ENCODE measurements around the gene MAST3. TPM values are rescaled to one million over a fixed set of nuclear protein-coding genes. Genes with fewer than 3 reads are reported as not detected.

MAST3 gene
- total and polyA plus RNA-seq, 2 of the 8 experiments (the other 6 are each of a cell fraction or from before 2014, with no cell fraction given): 3.4 to 9.0 TPM

DNA sequence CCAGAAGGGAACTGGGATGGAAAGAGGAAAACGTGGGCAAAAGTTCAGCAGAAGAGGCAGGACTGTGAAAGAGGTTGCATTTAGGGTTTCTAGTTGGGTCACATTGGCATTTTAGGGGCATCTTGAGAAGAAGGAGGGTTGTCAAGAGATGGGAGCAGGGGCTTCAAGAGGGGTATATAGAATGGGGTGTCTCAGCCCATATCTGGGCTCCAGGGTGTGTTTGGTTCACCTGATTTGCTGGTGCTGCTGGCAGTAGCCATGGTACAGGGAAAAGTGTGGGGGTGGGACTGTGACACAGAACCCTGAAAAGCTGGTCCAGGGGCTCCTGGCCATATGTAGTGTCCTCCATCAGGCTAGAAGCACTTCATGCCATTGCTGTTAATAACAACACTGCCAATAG lies 22.5 kb downstream of the MAST3 start:
- POLR2A ChIA-PET (ENCODE audit: partially characterized antibody): interaction anchor here (0.7 to 1.8 kb wide), 5 partner anchors 10 to 161 kb away, joined by 3 to 6 read pairs (median 4); partner anchors contain the start of gene JUND
- TF ChIP-seq CBX8 (IDR thresholded peaks at IDR 0.05; ENCODE audit: borderline replicate concordance, low read depth, low read length) (no peak), CHD2 (IDR thresholded peaks at IDR 0.05; ENCODE audit: low read length) (no peak)

More for the DNA sequence above, 22.5 kb downstream of the MAST3 start:
- Histone ChIP-seq H3K27me3 (replicated peaks in 1 of 4; ENCODE audit: control insufficient read depth in 3 of 4, extremely low read depth in 1 of 4, insufficient read depth in 3 of 4, low read length in 3 of 4) (peaks cover 0 to 3% (median 1%) of the 10 kb centered on the region in 4 experiments; a peak in 1 of 7 replicates), H3K14ac (ENCODE audit: insufficient read length) (no peak overlapping the region), H3K36me3 (ENCODE audit: control insufficient read depth in 2 of 4, insufficient read depth in 4 of 4, low read length in 3 of 4) (peaks cover 2 to 10% (median 5%) of the 10 kb centered on the region in 4 experiments; a peak in 5 of 8 replicates), H3K79me1 (ENCODE audit: low read depth, low read length) (peaks cover 7% of the 10 kb centered on the region; the same call in 1 of the 2 replicates), H3K4ac (replicated peaks; ENCODE audit: insufficient read length, low read depth, low read length) (no peak overlapping the region), H2BK15ac (ENCODE audit: low read length) (no peak overlapping the region), H2BK20ac (ENCODE audit: low read length) (no peak overlapping the region), H2BK120ac (replicated peaks; ENCODE audit: low read depth, low read length) (no peak overlapping the region), H3K9ac (replicated peaks in 1 of 4; ENCODE audit: extremely low read depth in 1 of 4, low read depth in 3 of 4, low read length in 3 of 4) (no peak overlapping the region; a peak in 1 of 7 replicates), H3K56ac (replicated peaks; ENCODE audit: insufficient read length, low read depth, low read length) (no peak overlapping the region), H3K9me3 (ENCODE audit: insufficient read depth in 2 of 2, low read depth in 1 of 2, low read length in 1 of 2) (no peaks in the 10 kb centered on the region), H2BK12ac (ENCODE audit: low read depth, low read length) (no peak overlapping the region), H4K5ac (ENCODE audit: insufficient read length, low read depth, low read length) (no peak overlapping the region), H3K18ac (ENCODE audit: extremely low read depth, low read length) (no peak overlapping the region), H4K8ac (ENCODE audit: extremely low read depth, insufficient read depth, low read length) (no peak overlapping the region), H3K4me3 (ENCODE audit: extremely low read depth in 1 of 4, insufficient read depth in 2 of 4, low read depth in 3 of 4, low read length in 4 of 4) (no peak overlapping the region), H3K4me1 (replicated peaks in 1 of 4; ENCODE audit: control insufficient read depth in 3 of 4, insufficient read depth in 4 of 4, low read length in 3 of 4) (peaks cover 3 to 21% (median 8%) of the 10 kb centered on the region in 4 experiments), H3K23ac (ENCODE audit: insufficient read length) (no peak overlapping the region), H3K4me2 (ENCODE audit: insufficient read depth in 1 of 2, low read depth in 2 of 2, low read length in 2 of 2) (no peak overlapping the region), H3K79me2 (ENCODE audit: control insufficient read depth in 1 of 2, insufficient read depth in 2 of 2, low read length in 2 of 2) (peaks cover 0 to 5% of the 10 kb centered on the region in 2 experiments; a peak in 1 of 4 replicates), H4K20me1 (replicated peaks in 1 of 2; ENCODE audit: control insufficient read depth in 1 of 2, insufficient read depth in 2 of 2, low read length in 2 of 2) (peaks cover 0 to 10% of the 10 kb centered on the region in 2 experiments), H2AFZ (ENCODE audit: low read length) (no peak overlapping the region), H3K23me2 (ENCODE audit: low read depth, low read length) (peaks cover 7% of the 10 kb centered on the region), H3K27ac (ENCODE audit: low read depth, low read length) (no peak overlapping the region), H4K91ac (replicated peaks; ENCODE audit: insufficient read length, low read length) (no peak overlapping the region), H2BK5ac (ENCODE audit: low read depth, low read length) (no peak overlapping the region), H2AK5ac (ENCODE audit: low read depth, low read length) (no peak overlapping the region)
- FAIRE-seq (no peak), DNase-seq (ENCODE audit: low read depth in 1 of 2, low spot score in 2 of 2) (no peak)
- 50% methylated on average over 1 of the region's 1 CpG; no CpG with 5 or more reads in 1 of the 2 experiments for WGBS, 2 experiments (ENCODE audit: extremely low coverage in 1 of 2, insufficient coverage in 1 of 2, insufficient read length in 1 of 2, insufficient replicate concordance in 2 of 2, low coverage in 1 of 2, low lambda C conversion rate in 2 of 2, missing lambda C conversion rate in 1 of 2)
- CTCF ChIA-PET (ENCODE audit: partially characterized antibody): interaction anchor here (0.6 to 2.5 kb wide), 3 partner anchors 32 to 801 kb away, joined by 3 to 9 read pairs (median 7); partner anchors contain the start of gene PIK3R2

Data from H1 (cell line).